Erythroblast (primary cell): Measurements from ENCODE around the gene PMS1.

ENCODE experiments used
- GATA1 ChIP-seq: IDR thresholded peaks from 2 replicates; pipeline ENCODE4 v1.6.1; 2011; ENCODE audit warnings: low read depth, mild to moderate bottlenecking, control low read depth, low read length, moderate library complexity
- POLR2A ChIP-seq: IDR thresholded peaks from 2 replicates; pipeline ENCODE4 v1.6.1; 2011; ENCODE audit warnings: mild to moderate bottlenecking, low read length

DNA sequence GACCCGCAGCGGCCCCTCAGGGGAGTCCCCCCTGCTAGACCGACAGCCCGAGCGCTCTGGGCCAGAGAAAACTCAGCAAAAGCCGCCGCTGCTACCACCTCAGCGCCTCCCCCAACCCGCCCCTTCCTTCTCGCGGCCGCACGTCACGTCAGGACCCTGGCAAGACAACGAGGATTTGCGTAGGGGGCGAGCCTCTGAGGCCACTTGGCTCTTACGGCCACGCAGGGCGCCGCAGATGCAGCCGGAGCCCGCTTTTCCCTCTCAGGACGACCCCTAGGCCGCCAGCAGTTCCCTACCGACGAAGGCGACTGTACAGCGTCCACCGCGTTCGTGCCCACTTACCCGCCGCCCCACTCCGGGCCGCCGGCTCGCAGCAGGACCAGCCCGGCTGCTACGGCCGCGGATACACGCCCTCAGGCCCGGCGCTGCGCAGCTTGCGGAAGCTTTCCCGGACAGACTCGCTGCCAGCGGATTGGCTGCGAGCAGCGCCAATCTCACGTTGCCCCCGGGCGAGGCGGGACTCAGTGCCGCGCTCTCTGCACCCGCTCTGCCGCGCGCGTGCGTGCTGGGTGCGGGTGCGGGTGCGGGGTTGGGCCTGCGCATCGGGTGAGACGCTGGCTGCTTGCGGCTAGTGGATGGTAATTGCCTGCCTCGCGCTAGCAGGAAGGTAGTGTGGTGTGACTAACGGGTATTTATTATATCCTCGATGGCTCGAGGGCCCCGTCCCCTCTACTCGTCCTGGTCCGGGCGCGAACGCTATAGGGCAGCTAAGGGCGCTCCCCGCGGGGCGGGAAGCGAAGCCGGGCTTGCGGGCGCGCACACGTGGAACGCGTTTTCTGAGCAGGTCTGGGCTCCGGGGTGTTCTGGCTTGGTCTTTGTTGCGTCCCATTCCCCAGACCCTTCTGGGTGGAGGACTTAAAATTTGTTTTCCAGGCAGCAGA, at the start of gene PMS1, which contains the start of gene ORMDL1:
- peak; percentile 94 for TF ChIP-seq POLR2A
- TF ChIP-seq GATA1 = no peak
